ENCODE measurements around the gene PSENEN. TPM values are rescaled to one million over a fixed set of nuclear protein-coding genes. Genes with fewer than 3 reads are reported as not detected.

Gene PSENEN
- total RNA-seq, 2 experiments from 2014 or later: 37.2 to 41.3 TPM

DNA sequence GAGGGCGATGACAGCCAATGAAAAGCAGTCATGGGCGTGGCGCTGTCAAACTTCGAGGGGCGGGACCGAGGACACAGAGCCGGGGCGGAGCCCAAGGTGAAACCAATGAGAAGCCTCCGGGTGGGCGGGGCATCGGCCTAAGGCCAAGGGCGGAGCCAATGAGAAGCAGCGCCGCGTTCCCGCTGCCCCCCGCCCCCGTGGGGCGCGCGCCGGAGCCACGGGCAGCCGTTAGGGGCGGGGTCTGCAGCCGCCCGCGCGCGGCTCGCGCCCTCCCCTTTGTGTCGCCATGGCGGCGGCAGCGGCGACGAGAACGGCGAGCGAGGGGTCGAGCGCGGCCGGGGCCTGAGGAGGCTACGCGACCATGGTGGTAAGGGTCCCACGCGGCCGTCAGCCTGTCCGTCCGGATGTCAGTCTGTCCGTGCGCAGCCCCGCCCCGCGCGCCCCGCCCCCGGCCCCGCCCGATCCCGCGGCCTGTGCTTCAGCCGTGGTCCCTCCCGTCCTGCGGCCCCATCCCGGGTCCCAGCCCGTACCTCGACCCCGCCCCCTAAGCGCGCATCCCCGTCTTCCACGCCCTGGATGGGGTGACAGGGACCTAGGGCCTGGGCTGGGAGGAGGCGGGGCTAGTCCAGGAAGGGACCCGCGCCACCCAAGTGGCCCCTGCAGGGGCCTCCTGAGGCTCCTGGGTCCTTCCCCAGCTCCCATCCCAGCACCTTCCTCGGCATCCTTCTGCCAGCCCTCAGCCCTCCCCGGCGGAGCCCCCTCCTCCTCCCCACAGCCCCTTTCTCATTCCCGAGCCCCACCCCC, 30.0 kb downstream of the PSENEN start, which contains the start of gene ARHGAP33:
ARHGAP33 (plus strand) TSS at position 267 of the 804 bp plus-strand sequence; CDS start at position 362, 95 bp downstream.
- intact Hi-C loops (cut with micrococcal nuclease): no loop called here
- Mint-ChIP-seq H3K9me3 (no peaks in the 10 kb centered on the region), H3K4me1 (ENCODE audit: low read depth) (peaks cover 10% of the 10 kb centered on the region), H3K4me3 (peak within 1 kb of the TSS; percentile 72), H3K36me3 (ENCODE audit: low read depth) (peaks cover 1% of the 10 kb centered on the region), H3K27ac (peak within 1 kb of the TSS; percentile 59), H3K27me3 (no peaks in the 10 kb centered on the region)
- ChIA-PET POLR2A (interaction anchor here (0.9 to 1.3 kb wide), 5 partner anchors 14 to 95 kb away, joined by 3 to 4 read pairs (median 3); no protein-coding TSS in a partner anchor), CTCF (no interaction called here)
- peak; percentile 99 for ATAC-seq
- peak; percentile 100 for DNase-seq
- TF ChIP-seq, protein P1, sequence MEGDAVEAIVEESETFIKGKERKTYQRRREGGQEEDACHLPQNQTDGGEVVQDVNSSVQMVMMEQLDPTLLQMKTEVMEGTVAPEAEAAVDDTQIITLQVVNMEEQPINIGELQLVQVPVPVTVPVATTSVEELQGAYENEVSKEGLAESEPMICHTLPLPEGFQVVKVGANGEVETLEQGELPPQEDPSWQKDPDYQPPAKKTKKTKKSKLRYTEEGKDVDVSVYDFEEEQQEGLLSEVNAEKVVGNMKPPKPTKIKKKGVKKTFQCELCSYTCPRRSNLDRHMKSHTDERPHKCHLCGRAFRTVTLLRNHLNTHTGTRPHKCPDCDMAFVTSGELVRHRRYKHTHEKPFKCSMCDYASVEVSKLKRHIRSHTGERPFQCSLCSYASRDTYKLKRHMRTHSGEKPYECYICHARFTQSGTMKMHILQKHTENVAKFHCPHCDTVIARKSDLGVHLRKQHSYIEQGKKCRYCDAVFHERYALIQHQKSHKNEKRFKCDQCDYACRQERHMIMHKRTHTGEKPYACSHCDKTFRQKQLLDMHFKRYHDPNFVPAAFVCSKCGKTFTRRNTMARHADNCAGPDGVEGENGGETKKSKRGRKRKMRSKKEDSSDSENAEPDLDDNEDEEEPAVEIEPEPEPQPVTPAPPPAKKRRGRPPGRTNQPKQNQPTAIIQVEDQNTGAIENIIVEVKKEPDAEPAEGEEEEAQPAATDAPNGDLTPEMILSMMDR (IDR thresholded peaks at IDR 0.05): no peak

DNA sequence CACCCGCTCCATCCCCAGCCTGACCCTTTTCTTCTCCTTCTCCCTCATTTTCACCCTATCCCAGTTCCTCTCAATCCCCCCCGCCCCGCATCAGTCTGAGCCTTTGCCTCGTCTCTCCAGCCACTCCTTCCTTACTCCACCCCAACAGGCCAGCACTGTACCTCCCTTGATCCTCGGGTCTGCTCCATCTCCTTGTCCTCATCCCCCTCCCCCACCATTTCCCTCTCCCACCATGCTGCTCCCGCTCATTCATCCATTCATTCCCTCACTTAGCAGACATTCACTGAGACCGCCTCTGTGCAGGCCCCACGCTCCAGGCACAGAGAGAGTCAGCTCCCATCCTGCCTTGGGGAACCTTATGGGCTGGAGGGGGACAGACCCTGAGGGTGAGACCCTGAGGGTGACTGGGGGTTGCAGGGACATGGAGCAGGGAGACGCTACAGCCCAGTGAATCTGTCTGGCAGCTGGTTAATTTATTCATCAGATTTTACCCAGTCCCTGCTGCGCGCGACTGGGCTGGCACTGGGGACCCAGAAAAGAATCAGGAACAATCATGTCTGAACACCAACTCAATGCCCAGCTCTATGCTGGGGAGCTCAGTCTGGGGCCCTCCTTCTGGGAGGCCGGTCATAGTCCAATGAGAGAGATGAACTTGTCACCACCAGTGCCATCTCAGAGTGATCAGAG, 30.8 kb downstream of the PSENEN start:
- DNase-seq (no peak), ATAC-seq (no peak)
- Mint-ChIP-seq H3K9me3 (no peaks in the 10 kb centered on the region), H3K27me3 (no peaks in the 10 kb centered on the region), H3K36me3 (ENCODE audit: low read depth) (no peaks in the 10 kb centered on the region), H3K4me3 (peak overlapping the region; percentile 72), H3K27ac (peak overlapping the region; percentile 59), H3K4me1 (ENCODE audit: low read depth) (peaks cover 10% of the 10 kb centered on the region)
- TF ChIP-seq, protein P1 (IDR thresholded peaks at IDR 0.05): no peak
- POLR2A ChIA-PET: interaction anchor here (0.9 to 1.3 kb wide), 5 partner anchors 13 to 94 kb away, joined by 3 to 4 read pairs (median 3); no protein-coding TSS in a partner anchor
- intact Hi-C loops (cut with micrococcal nuclease): no loop called here
- CTCF ChIA-PET: no interaction called here

GRCh38 chr19:35777086-35777841, 31.8 kb downstream of the PSENEN start:
- Mint-ChIP-seq H3K4me3 (peak overlapping the region; percentile 13), H3K36me3 (ENCODE audit: low read depth) (no peaks in the 10 kb centered on the region), H3K4me1 (ENCODE audit: low read depth) (peaks cover 10% of the 10 kb centered on the region), H3K9me3 (no peaks in the 10 kb centered on the region), H3K27ac (no peak overlapping the region), H3K27me3 (no peaks in the 10 kb centered on the region)
- CTCF ChIA-PET: no interaction called here
- TF ChIP-seq, protein P1 (IDR thresholded peaks at IDR 0.05): no peak
- DNase-seq (no peak), ATAC-seq (no peak)
- POLR2A ChIA-PET: interaction anchor here (1.0 to 1.3 kb wide), 3 partner anchors 14 to 93 kb away, joined by 3 to 4 read pairs (median 3); no protein-coding TSS in a partner anchor
- intact Hi-C loops (cut with micrococcal nuclease): no loop called here

GRCh38 chr19:35777961-35778360, 32.5 kb downstream of the PSENEN start:
- Mint-ChIP-seq H3K36me3 (ENCODE audit: low read depth) (no peaks in the 10 kb centered on the region), H3K4me3 (no peak overlapping the region), H3K9me3 (no peaks in the 10 kb centered on the region), H3K4me1 (ENCODE audit: low read depth) (peaks cover 10% of the 10 kb centered on the region), H3K27me3 (no peaks in the 10 kb centered on the region), H3K27ac (no peak overlapping the region)
- DNase-seq: no peak
- intact Hi-C loops (cut with micrococcal nuclease): no loop called here
- ChIA-PET POLR2A (interaction anchor here (0.9 to 1.0 kb wide), 2 partner anchors 11 to 57 kb away, joined by 3 read pairs; no protein-coding TSS in a partner anchor), CTCF (no interaction called here)
- no peak for ATAC-seq
- TF ChIP-seq, protein P1 (IDR thresholded peaks at IDR 0.05): no peak
